ENCODE measurements around the gene ST6GAL1.

Gene ST6GAL1

DNA sequence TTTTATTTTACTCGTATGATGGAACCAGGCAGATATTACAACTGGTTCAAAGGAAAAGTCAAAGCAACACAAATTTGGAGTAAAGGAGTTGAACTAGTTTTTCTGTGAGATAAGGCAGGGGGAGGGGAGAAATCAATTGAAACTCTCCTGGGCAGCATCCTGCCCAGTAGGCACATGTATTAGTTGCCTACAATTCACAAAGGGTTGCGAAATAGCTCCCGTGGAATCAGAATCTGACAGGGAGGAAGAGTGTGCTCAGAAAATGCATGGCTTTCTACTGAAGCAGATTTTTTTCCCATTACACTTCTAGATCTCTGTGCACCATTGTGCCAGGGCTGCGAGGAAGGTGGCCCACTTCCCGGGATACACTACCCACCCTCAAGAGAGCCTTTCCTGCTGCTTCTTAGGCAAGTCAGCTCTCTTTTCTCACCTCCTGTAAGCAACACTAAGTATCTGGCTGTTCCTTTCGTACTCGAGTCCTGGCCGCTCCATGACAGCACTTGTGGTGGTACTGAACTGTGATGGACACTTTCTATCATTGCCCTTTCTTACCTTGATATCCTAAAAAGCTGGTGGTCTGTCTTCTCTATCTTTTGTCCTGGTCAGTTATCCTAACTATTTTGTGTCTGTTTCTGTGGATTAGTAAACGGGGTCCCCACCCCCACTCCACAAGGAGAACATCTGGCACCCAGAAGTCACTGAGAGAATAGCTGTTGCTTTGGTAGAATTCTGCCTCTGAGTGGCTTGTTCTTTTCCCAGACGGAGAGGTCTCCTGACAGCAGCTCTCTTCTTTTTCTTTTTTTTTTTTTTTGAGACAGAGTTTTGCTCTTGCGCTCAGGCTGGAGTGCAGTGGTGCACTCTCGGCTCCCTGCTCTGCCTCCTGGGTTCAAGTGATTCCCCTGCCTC lies 134.1 kb downstream of the ST6GAL1 start:
- Histone ChIP-seq H3K4me1 (ENCODE audit: control insufficient read depth, insufficient read depth, low read length) (peaks cover 17% of the 10 kb centered on the region), H3K27me3 (ENCODE audit: control insufficient read depth, insufficient read depth, low read length) (no peaks in the 10 kb centered on the region), H3K9ac (ENCODE audit: low read depth, low read length) (no peak overlapping the region), H3K9me3 (replicated peaks; ENCODE audit: low read length) (no peaks in the 10 kb centered on the region), H3K4me2 (ENCODE audit: low read length) (no peak overlapping the region), H3K36me3 (ENCODE audit: insufficient read depth, low read length) (no peaks in the 10 kb centered on the region), H3K4me3 (ENCODE audit: low read length) (no peak overlapping the region)

GRCh38 chr3:187066228-187066995 lies 136.1 kb downstream of the ST6GAL1 start:
- H3K27me3 ChIP-seq (ENCODE audit: control insufficient read depth, insufficient read depth, low read length), result no peaks in the 10 kb centered on the region
- H3K4me1 ChIP-seq (ENCODE audit: control insufficient read depth, insufficient read depth, low read length), result peaks cover 17% of the 10 kb centered on the region
- H3K9me3 ChIP-seq (replicated peaks; ENCODE audit: low read length), result no peaks in the 10 kb centered on the region
- H3K4me3 ChIP-seq (ENCODE audit: low read length), result no peak overlapping the region
- no peak overlapping the region for H3K9ac ChIP-seq (ENCODE audit: low read depth, low read length)
- H3K4me2 ChIP-seq (ENCODE audit: low read length), result no peak overlapping the region
- H3K36me3 ChIP-seq (ENCODE audit: insufficient read depth, low read length), result no peaks in the 10 kb centered on the region

GRCh38 chr3:187068787-187069186 lies 138.5 kb downstream of the ST6GAL1 start:
- no peaks in the 10 kb centered on the region for H3K27me3 ChIP-seq (ENCODE audit: control insufficient read depth, insufficient read depth, low read length)
- no peak overlapping the region for H3K9ac ChIP-seq (ENCODE audit: low read depth, low read length)
- H3K9me3 ChIP-seq (replicated peaks; ENCODE audit: low read length), result no peaks in the 10 kb centered on the region
- peaks cover 9% of the 10 kb centered on the region for H3K4me1 ChIP-seq (ENCODE audit: control insufficient read depth, insufficient read depth, low read length)
- no peaks in the 10 kb centered on the region for H3K36me3 ChIP-seq (ENCODE audit: insufficient read depth, low read length)
- H3K4me3 ChIP-seq (ENCODE audit: low read length), result no peak overlapping the region
- H3K4me2 ChIP-seq (ENCODE audit: low read length), result no peak overlapping the region

GRCh38 chr3:187069857-187070516 lies 139.7 kb downstream of the ST6GAL1 start:
- H3K4me2 ChIP-seq (ENCODE audit: low read length), result no peak overlapping the region
- H3K4me1 ChIP-seq (ENCODE audit: control insufficient read depth, insufficient read depth, low read length), result no peaks in the 10 kb centered on the region
- H3K9ac ChIP-seq (ENCODE audit: low read depth, low read length), result no peak overlapping the region
- H3K27me3 ChIP-seq (ENCODE audit: control insufficient read depth, insufficient read depth, low read length), result no peaks in the 10 kb centered on the region
- no peaks in the 10 kb centered on the region for H3K36me3 ChIP-seq (ENCODE audit: insufficient read depth, low read length)
- no peak overlapping the region for H3K4me3 ChIP-seq (ENCODE audit: low read length)
- no peaks in the 10 kb centered on the region for H3K9me3 ChIP-seq (replicated peaks; ENCODE audit: low read length)

DNA sequence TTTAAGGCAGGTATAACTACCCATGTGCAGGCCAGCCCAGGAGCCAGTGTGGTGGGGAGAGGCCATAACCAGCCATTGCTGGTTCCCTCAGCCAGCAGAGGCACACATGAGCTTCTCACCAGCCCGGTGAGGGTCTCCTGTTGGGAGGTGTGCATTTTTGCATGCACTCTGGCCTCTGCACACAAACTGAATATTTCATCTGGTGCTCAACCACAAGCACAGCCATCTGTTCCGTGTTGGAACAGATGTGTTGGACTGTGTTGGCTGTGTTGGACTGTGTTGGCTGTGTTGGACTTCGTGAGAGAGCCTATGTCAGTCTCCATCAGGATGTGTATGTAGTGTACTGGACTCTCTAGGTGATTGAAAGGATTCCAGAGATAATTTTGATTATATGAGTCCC lies 141.8 kb downstream of the ST6GAL1 start:
- H3K4me2 ChIP-seq (ENCODE audit: low read length), result no peak overlapping the region
- H3K4me1 ChIP-seq (ENCODE audit: control insufficient read depth, insufficient read depth, low read length), result no peaks in the 10 kb centered on the region
- H3K4me3 ChIP-seq (ENCODE audit: low read length), result no peak overlapping the region
- no peak overlapping the region for H3K9ac ChIP-seq (ENCODE audit: low read depth, low read length)
- no peaks in the 10 kb centered on the region for H3K9me3 ChIP-seq (replicated peaks; ENCODE audit: low read length)
- H3K27me3 ChIP-seq (ENCODE audit: control insufficient read depth, insufficient read depth, low read length), result no peaks in the 10 kb centered on the region
- no peaks in the 10 kb centered on the region for H3K36me3 ChIP-seq (ENCODE audit: insufficient read depth, low read length)

GRCh38 chr3:187072511-187072910 lies 142.2 kb downstream of the ST6GAL1 start:
- Histone ChIP-seq H3K4me3 (ENCODE audit: low read length) (no peak overlapping the region), H3K4me2 (ENCODE audit: low read length) (no peak overlapping the region), H3K27me3 (ENCODE audit: control insufficient read depth, insufficient read depth, low read length) (no peaks in the 10 kb centered on the region), H3K4me1 (ENCODE audit: control insufficient read depth, insufficient read depth, low read length) (no peaks in the 10 kb centered on the region), H3K9me3 (replicated peaks; ENCODE audit: low read length) (no peaks in the 10 kb centered on the region), H3K9ac (ENCODE audit: low read depth, low read length) (no peak overlapping the region), H3K36me3 (ENCODE audit: insufficient read depth, low read length) (no peaks in the 10 kb centered on the region)

DNA sequence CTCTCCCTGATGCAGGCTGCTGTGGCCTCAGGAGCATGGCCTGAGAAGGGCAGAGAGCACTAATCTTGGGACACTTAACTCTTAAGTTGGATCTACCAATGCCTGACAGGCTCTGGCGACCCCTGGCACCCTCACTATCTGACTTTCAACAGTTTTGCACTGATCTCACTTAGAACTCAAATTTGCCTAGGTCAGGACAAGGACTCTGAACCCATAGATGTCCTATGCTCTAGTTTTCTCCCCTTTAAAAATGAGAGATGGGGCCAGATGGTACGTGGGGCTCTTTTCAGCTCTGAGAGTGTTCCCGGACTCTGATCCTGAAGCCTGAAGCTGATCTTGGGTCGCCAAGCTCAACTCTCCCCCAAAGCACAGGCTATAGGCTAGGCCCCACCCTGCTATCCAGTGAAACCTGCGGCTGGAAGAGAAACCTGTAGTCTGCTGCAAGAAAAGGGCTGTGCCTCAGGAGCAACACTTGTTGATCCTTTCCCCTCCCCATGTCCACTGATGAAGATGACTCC lies 143.3 kb downstream of the ST6GAL1 start:
- no peak overlapping the region for H3K4me3 ChIP-seq (ENCODE audit: low read length)
- H3K36me3 ChIP-seq (ENCODE audit: insufficient read depth, low read length), result no peaks in the 10 kb centered on the region
- H3K9me3 ChIP-seq (replicated peaks; ENCODE audit: low read length), result no peaks in the 10 kb centered on the region
- no peaks in the 10 kb centered on the region for H3K4me1 ChIP-seq (ENCODE audit: control insufficient read depth, insufficient read depth, low read length)
- H3K4me2 ChIP-seq (ENCODE audit: low read length), result no peak overlapping the region
- no peak overlapping the region for H3K9ac ChIP-seq (ENCODE audit: low read depth, low read length)
- H3K27me3 ChIP-seq (ENCODE audit: control insufficient read depth, insufficient read depth, low read length), result no peaks in the 10 kb centered on the region

GRCh38 chr3:187074846-187075245 lies 144.5 kb downstream of the ST6GAL1 start:
- no peak overlapping the region for H3K9ac ChIP-seq (ENCODE audit: low read depth, low read length)
- no peaks in the 10 kb centered on the region for H3K9me3 ChIP-seq (replicated peaks; ENCODE audit: low read length)
- H3K27me3 ChIP-seq (ENCODE audit: control insufficient read depth, insufficient read depth, low read length), result no peaks in the 10 kb centered on the region
- no peaks in the 10 kb centered on the region for H3K4me1 ChIP-seq (ENCODE audit: control insufficient read depth, insufficient read depth, low read length)
- H3K36me3 ChIP-seq (ENCODE audit: insufficient read depth, low read length), result no peaks in the 10 kb centered on the region
- H3K4me2 ChIP-seq (ENCODE audit: low read length), result no peak overlapping the region
- H3K4me3 ChIP-seq (ENCODE audit: low read length), result no peak overlapping the region

GRCh38 chr3:187076297-187076696 lies 146.0 kb downstream of the ST6GAL1 start:
- Histone ChIP-seq H3K36me3 (ENCODE audit: insufficient read depth, low read length) (no peaks in the 10 kb centered on the region), H3K4me1 (ENCODE audit: control insufficient read depth, insufficient read depth, low read length) (no peaks in the 10 kb centered on the region), H3K4me3 (ENCODE audit: low read length) (no peak overlapping the region), H3K4me2 (ENCODE audit: low read length) (no peak overlapping the region), H3K9me3 (replicated peaks; ENCODE audit: low read length) (no peaks in the 10 kb centered on the region), H3K27me3 (ENCODE audit: control insufficient read depth, insufficient read depth, low read length) (no peaks in the 10 kb centered on the region), H3K9ac (ENCODE audit: low read depth, low read length) (no peak overlapping the region)

GRCh38 chr3:187077085-187077484 lies 146.8 kb downstream of the ST6GAL1 start:
- Histone ChIP-seq H3K9ac (ENCODE audit: low read depth, low read length) (no peak overlapping the region), H3K4me1 (ENCODE audit: control insufficient read depth, insufficient read depth, low read length) (no peaks in the 10 kb centered on the region), H3K4me3 (ENCODE audit: low read length) (no peak overlapping the region), H3K36me3 (ENCODE audit: insufficient read depth, low read length) (no peaks in the 10 kb centered on the region), H3K27me3 (ENCODE audit: control insufficient read depth, insufficient read depth, low read length) (no peaks in the 10 kb centered on the region), H3K4me2 (ENCODE audit: low read length) (no peak overlapping the region), H3K9me3 (replicated peaks; ENCODE audit: low read length) (no peaks in the 10 kb centered on the region)

DNA sequence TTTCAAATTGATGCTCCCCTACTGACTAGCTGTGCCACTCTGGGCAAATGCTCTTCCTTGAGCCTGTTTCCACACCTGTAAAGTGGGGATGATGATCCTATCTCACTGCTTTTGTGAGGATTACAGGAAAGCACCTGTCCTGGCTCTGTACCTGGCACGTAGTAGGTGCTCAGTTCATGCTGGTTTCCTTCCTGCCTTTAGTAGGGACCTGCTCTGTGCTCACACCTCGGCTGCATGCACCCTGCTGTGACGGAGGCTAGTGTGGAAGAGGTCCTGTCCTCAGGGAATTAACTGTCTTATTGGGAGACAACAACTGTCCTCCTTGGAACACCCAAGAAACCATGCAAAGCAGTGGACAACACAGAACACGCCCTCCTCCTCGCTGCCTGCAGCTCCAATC lies 147.2 kb downstream of the ST6GAL1 start:
- Histone ChIP-seq H3K27me3 (ENCODE audit: control insufficient read depth, insufficient read depth, low read length) (no peaks in the 10 kb centered on the region), H3K36me3 (ENCODE audit: insufficient read depth, low read length) (no peaks in the 10 kb centered on the region), H3K4me1 (ENCODE audit: control insufficient read depth, insufficient read depth, low read length) (no peaks in the 10 kb centered on the region), H3K4me2 (ENCODE audit: low read length) (no peak overlapping the region), H3K9ac (ENCODE audit: low read depth, low read length) (no peak overlapping the region), H3K4me3 (ENCODE audit: low read length) (no peak overlapping the region), H3K9me3 (replicated peaks; ENCODE audit: low read length) (no peaks in the 10 kb centered on the region)

Measured in skeletal muscle satellite cell (primary cell).